ENCODE data around the gene DMRTA2.
"Not testable (repeated sequence)": the region's sequence is repeated elsewhere in the genome, so short reads cannot be mapped to it uniquely, and the experiment has no call there.

- not testable (repeated sequence) for TF ChIP-seq CTCF, POLR2A (IDR thresholded peaks at IDR 0.05)
These were observed 41.7 kb downstream of the DMRTA2 start for GRCh38 chr1:50381551-50381950.

Data from thyroid gland (tissue), 4 donors.